Activated T-helper 2 cell treated with anti-CD3 and anti-CD28 coated beads, Interferon-gamma antibody, Interleukin-2, Interleukin-4, amounts not matched to agents 10 μg/mL and 5 μg/mL and 100 μg/mL, durations not matched to agents 14 hours and 24 hours and 36 hours (primary cell): ENCODE data around the gene USP12. TPM values are rescaled to one million over a fixed set of nuclear protein-coding genes. Genes with fewer than 3 reads are reported as not detected.
"Not testable (repeated sequence)": the region's sequence is repeated elsewhere in the genome, so short reads cannot be mapped to it uniquely, and the experiment has no call there.

Source experiments
- DNase-seq: peaks from one replicate; pipeline ENCODE4 v3.0.0; 2021; ENCODE audit warnings: low spot score
- H3K27ac Mint-ChIP-seq: one replicate; pipeline ENCODE4 v1.8.0; 2021; ENCODE audit warnings: mixed read lengths
- H3K27me3 Mint-ChIP-seq: one replicate; pipeline ENCODE4 v1.8.0; 2021; ENCODE audit warnings: low read depth, mixed read lengths
- H3K36me3 Mint-ChIP-seq: one replicate; pipeline ENCODE4 v1.8.0; 2021; ENCODE audit warnings: low read depth, mixed read lengths
- H3K4me1 Mint-ChIP-seq: one replicate; pipeline ENCODE4 v1.8.0; 2021; ENCODE audit warnings: low read depth, mixed read lengths
- H3K4me3 Mint-ChIP-seq: one replicate; pipeline ENCODE4 v1.8.0; 2021; ENCODE audit warnings: low read depth, mild to moderate bottlenecking, moderate library complexity, mixed read lengths
- H3K9me3 Mint-ChIP-seq: one replicate; pipeline ENCODE4 v1.8.0; 2021; ENCODE audit warnings: mixed read lengths
- intact Hi-C: fragments of 100-400 bp; cut with micrococcal nuclease; formaldehyde crosslinking; loops from one replicate; pipeline ENCODE4 v1.15.1; 2023
- total RNA-seq: library from RNA; stranded (reverse); gene quantifications from 2 replicates; pipeline ENCODE4 v1.2.3, GENCODE V29; 2022

USP12 gene
- total RNA-seq, 1 donor from 2014 or later: 40.8 TPM

DNA sequence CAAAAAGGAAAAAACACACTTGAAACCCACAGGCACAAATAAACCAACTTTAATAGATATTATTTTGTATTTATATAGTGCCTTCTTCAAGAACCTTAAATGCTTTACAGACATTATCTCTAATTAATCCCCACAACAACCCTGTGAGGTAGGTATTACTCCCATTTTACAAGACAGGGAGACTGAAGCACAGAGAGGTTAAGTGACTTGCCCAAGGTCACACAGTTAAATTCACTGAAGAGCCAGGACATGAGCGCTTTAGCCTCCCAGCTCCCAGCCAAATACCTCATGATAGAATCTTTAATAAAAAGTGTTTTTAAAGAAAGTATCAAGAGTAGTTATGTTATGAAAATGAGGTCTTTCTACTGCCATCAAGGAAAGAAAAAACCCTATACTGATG, 105.5 kb downstream of the USP12 start:
- Mint-ChIP-seq H3K36me3 (peaks cover 44% of the 10 kb centered on the region), H3K4me1 (peaks cover 11% of the 10 kb centered on the region)
- H3K27ac Mint-ChIP-seq, H3K9me3 Mint-ChIP-seq, H3K4me3 Mint-ChIP-seq, DNase-seq, intact Hi-C loops, H3K27me3 Mint-ChIP-seq: not testable (repeated sequence)

DNA sequence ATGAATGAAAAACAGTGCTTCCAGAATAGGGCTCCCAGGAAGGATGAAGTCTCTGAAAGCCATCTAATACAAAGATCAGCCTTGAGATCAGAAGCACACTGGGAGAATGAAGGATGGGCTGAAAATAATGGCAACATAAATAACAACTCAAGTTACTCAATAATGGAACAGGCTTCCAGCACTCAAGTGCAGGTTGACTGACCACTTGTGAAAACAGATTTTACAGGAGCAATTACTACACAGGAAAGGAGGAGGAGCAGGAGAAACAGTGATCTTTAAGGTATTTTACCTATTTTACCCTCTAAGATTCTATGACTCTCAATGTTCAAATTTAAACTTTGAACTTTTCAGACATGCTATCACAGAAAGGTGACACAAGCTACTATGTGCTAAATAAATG, 106.0 kb downstream of the USP12 start:
- Mint-ChIP-seq H3K27ac (no peak overlapping the region), H3K4me3 (no peak overlapping the region), H3K27me3 (no peaks in the 10 kb centered on the region), H3K36me3 (peaks cover 41% of the 10 kb centered on the region), H3K9me3 (no peaks in the 10 kb centered on the region), H3K4me1 (peaks cover 11% of the 10 kb centered on the region)
- DNase-seq: no peak
- intact Hi-C loops: no loop called here

DNA sequence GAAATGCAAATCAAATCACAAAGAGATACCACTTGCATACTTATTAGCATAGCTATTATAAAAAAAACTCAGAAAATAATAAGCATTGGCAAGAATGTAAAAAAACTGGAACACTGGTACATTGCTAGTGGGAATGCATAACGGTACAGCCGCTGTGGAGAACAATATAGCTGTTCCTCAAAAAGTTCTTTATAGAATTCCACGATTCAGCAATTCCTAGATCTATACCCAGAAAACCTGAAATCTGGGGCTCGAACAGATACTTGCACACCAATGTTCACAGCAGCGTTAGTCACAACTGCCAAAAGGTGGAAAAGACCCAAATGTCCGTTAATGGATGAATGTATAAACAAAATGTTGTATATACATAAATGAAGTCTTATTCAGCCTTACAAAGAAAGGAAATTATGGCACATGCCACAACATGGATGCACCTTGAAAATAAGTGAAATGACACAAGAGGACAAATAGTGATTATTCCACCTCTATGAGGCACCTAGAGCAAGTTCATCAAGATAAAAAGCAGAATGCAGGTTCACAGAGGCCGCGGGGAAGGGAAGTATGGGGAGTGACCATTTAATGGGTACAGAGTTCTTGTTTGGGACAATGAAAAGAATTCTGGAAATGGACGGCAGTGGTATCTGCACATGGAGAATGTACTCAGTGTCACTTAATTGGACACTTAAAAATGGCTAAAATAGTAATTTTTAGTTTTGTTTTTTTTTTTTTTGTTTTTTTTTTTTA, 107.2 kb downstream of the USP12 start:
- Mint-ChIP-seq H3K27ac (no peak overlapping the region), H3K27me3 (no peaks in the 10 kb centered on the region), H3K36me3 (peaks cover 35% of the 10 kb centered on the region), H3K9me3 (no peaks in the 10 kb centered on the region), H3K4me1 (peaks cover 11% of the 10 kb centered on the region), H3K4me3 (no peak overlapping the region)
- DNase-seq: no peak
- intact Hi-C loops: no loop called here

DNA sequence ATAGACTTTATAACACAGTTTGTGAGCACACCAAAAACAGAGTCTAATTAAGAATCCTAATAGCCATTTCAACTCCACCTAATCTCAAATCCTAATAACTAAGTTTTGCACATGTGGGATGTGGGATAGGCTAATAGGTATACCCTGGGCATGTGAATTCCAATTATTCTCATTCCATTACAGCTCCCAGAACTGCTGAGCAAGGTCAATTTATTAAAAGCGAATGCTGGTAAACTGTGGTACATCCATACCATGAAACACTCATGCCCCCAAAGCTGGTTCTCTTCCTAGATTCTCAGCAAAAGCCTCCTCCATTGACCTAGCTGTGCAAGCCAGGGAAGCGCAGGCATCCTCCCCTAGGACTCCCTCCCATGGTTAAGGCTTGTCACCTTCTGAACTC, 113.8 kb downstream of the USP12 start:
- Mint-ChIP-seq H3K27ac (no peak overlapping the region), H3K4me3 (no peak overlapping the region), H3K36me3 (peaks cover 3% of the 10 kb centered on the region), H3K9me3 (no peaks in the 10 kb centered on the region), H3K4me1 (peaks cover 22% of the 10 kb centered on the region), H3K27me3 (no peaks in the 10 kb centered on the region)
- DNase-seq: no peak
- intact Hi-C loops: no loop called here

DNA sequence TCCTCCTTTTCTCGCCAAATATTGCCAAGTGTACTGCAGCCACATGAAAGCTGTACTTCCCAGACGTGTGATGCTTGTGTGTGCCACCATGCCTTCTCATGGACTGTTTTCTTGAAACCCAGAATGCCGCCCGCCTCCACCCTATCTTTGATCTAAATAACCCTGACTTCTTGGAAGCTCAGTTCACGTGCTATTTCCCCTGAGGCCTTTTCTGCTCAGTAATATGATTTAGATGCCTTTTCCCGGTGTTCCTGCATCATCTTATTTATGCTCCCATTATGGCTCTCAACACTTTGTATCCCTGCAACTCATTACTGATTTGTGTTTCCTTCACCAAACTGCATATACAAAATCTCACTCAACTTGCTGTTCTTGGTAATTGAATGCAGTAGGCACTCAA, 116.1 kb downstream of the USP12 start:
- Mint-ChIP-seq H3K4me1 (peaks cover 22% of the 10 kb centered on the region), H3K27ac (no peak overlapping the region), H3K27me3 (no peaks in the 10 kb centered on the region), H3K4me3 (no peak overlapping the region), H3K36me3 (no peaks in the 10 kb centered on the region), H3K9me3 (no peaks in the 10 kb centered on the region)
- intact Hi-C loops: no loop called here
- no peak for DNase-seq

DNA sequence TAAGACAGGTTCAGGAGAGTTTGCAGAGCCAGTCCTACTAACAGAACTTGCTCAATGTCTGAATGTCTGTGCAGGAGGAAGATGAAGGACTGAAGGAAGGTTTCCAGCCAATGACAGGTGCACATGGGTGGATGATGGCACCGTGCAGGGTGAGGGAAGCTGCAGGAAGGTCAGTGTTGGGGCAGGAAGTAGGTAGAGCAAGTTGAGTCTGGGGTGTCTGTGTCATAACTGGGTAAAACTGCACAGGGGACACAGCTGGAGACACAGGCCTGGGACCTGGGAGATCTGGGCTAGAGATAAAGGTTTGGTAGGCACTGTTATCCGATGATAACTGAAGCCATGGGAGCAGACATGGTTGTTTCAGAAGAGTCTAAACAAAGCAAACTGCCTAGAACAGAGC, 116.9 kb downstream of the USP12 start:
- Mint-ChIP-seq H3K36me3 (no peaks in the 10 kb centered on the region), H3K27me3 (no peaks in the 10 kb centered on the region), H3K27ac (no peak overlapping the region), H3K4me1 (peaks cover 22% of the 10 kb centered on the region), H3K9me3 (no peaks in the 10 kb centered on the region), H3K4me3 (no peak overlapping the region)
- intact Hi-C loops: no loop called here
- no peak for DNase-seq

DNA sequence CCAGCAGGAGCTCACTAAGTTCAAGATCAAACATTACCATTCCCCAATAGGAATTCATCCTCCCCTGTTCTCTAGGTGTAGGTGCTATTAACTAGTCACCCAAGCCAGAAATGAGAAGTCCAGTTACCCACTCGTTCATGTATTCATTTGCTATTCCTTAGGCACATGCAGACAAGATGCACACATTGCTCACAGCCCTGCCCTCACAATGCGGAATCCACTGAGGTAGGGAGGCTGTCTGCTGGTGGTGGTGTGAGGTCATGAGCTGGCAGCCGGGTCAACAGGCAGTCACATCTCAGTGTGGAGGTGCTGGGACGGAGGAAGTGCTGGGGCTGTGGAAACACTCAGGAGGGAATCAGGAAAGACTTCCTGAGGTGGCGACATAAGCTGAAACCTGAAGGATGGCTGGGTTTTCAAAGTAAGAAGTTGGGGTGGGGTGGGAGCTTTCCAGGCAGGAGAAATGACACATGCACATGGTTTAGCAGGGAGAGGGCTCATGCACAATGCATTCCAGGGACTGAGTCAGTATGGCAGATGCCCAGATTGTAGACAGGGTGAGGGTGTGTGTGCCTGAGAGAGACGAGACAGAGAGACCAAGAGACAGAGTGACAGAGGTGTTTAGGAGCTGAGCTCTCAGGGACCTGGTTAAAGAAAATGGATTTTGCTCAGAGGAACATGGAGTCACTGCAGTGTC, 117.6 kb downstream of the USP12 start:
- no peak overlapping the region for H3K4me3 Mint-ChIP-seq

DNA sequence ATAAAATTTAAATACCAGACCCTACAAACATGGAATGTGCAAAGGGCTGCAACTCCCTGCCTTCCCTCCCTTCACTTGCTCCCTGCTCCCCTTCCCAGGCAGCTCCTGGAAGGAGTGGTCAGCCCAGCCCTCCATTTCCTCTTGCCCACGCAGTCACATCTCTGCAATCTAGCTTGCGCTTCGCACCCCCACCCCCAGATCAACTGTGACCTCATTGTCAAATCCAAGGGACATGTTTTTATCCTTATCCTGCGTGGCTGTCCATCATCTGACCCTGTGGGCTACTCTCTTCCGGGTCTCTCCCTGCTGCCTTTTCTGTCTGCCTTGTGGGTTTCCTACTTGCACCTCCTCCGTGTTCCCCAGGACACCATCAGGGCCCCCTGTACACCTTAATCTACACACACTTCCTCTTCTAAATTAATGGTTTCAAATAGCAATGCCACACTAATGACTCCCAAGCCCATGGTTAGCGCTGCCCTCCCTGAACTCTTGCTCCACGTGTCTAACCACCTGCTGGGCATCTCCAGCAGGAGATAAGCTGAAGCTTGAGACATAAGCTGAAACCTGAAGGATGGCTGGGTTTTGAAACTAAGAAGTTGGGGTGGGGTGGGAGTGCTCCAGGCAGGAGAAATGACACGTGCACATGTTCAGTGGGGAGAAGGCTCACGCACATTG, 118.3 kb downstream of the USP12 start:
- H3K27ac Mint-ChIP-seq: no peak overlapping the region

More for the DNA sequence above, 117.6 kb downstream of the USP12 start:
- Mint-ChIP-seq H3K27ac (no peak overlapping the region), H3K9me3 (no peaks in the 10 kb centered on the region), H3K36me3 (no peaks in the 10 kb centered on the region), H3K27me3 (no peaks in the 10 kb centered on the region), H3K4me1 (peaks cover 22% of the 10 kb centered on the region)
- DNase-seq: no peak
- intact Hi-C loops: no loop called here

DNA sequence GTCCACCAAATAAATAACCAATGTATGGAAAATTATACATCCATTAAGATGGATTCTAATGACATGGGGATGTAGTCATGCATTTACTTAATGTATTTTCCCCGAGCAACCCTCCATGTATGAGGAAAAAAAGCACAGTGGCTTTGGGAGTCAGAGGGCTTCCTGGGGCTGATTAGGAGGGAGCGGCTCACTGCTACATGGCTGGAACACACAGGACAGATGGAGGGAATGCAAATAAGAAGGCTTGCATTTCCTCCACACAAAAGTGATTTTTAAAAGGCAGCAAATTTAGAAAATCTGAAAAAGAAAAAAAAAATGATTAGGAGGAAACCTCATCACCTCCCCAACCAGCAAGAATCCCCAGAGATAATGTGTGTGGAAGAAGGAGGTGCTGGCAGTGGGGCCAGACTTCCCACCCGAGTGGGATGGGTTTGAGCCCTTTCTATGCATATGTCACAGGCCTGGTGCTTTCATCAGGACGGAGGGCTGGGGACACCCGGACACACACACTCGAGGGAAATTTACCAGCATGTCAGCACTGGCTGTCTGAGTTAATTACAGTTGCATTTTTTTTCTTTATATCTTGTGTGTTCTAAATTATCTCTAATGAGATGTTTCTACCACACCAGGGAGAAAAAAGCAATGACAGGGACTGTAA, 118.9 kb downstream of the USP12 start:
- Mint-ChIP-seq H3K27me3 (no peaks in the 10 kb centered on the region), H3K4me3 (no peak overlapping the region), H3K27ac (no peak overlapping the region), H3K36me3 (no peaks in the 10 kb centered on the region), H3K9me3 (no peaks in the 10 kb centered on the region), H3K4me1 (peaks cover 22% of the 10 kb centered on the region)
- no peak for DNase-seq
- intact Hi-C loops: no loop called here

More for the DNA sequence above, 118.3 kb downstream of the USP12 start:
- Mint-ChIP-seq H3K4me3 (no peak overlapping the region), H3K27me3 (no peaks in the 10 kb centered on the region), H3K36me3 (no peaks in the 10 kb centered on the region), H3K9me3 (no peaks in the 10 kb centered on the region), H3K4me1 (peaks cover 22% of the 10 kb centered on the region)
- no peak for DNase-seq
- intact Hi-C loops: no loop called here

DNA sequence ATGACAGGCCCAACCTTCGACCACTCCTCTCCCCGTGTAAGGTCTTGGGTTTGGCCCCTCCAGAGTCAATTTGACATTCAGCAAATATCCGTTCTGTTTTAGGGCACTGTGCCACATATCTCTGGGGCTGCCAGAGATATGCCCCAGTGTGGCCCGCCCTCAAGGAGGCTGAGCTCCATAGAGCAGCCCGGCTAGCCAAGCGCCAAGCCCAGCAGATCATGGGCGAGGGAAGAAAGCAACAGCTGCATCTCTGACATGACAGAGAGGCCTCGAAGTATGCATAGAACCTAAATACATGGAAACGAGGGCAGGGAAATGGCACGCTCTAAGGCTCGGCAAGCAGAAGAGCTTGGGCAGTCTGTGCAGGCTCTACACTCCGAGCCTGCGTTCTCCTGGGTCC, 124.5 kb downstream of the USP12 start:
- no peak overlapping the region for H3K4me3 Mint-ChIP-seq
- peaks cover 28% of the 10 kb centered on the region for H3K4me1 Mint-ChIP-seq
- intact Hi-C loops: loop anchor here (10.0 kb wide), 1 partner anchor 208 kb away; the partner anchor contains the start of gene RPL21
- H3K36me3 Mint-ChIP-seq: no peaks in the 10 kb centered on the region
- H3K27ac Mint-ChIP-seq: no peak overlapping the region
- DNase-seq: no peak
- no peaks in the 10 kb centered on the region for H3K9me3 Mint-ChIP-seq
- H3K27me3 Mint-ChIP-seq: no peaks in the 10 kb centered on the region

DNA sequence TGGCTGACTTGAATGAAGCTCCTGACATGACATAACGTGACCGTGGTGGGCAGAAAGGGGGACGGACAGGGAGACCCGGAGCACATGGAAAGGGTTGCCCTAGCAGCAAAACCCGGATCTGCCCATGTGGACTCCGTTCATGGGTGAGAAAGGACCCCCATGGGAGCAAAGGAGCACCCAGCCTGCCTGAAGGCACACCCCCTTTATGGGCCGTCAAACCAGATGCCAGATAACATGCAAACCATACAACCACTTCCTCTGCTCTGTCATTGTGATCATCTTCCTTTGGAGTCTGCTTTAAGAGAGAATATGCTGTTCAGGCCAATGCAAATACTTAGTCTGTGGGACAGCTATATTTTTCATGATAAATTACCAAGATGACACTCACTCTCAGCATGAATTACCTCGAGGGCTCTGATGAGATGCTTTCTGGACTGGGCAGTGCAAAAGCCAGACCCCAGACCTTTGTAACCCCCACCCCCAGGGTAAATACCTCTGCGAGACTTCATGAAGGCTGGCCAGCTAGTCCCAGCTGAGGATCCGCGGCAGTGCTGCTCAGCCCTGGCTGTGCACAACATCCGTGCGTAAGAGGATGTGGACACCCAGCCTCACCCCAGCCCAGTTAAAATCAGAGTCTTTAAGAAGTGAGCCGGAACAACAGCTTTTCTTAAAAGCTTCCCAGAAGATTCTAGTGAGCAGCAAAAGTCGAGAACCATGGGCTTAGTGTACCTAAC, 126.6 kb downstream of the USP12 start:
- Mint-ChIP-seq H3K9me3 (no peaks in the 10 kb centered on the region), H3K36me3 (no peaks in the 10 kb centered on the region), H3K4me3 (no peak overlapping the region), H3K27ac (peak overlapping the region; percentile 4), H3K27me3 (no peaks in the 10 kb centered on the region), H3K4me1 (peaks cover 28% of the 10 kb centered on the region)
- intact Hi-C loops: loop anchor here (10.0 kb wide), 1 partner anchor 210 kb away; the partner anchor contains the start of gene RPL21
- DNase-seq: peak; percentile 26

DNA sequence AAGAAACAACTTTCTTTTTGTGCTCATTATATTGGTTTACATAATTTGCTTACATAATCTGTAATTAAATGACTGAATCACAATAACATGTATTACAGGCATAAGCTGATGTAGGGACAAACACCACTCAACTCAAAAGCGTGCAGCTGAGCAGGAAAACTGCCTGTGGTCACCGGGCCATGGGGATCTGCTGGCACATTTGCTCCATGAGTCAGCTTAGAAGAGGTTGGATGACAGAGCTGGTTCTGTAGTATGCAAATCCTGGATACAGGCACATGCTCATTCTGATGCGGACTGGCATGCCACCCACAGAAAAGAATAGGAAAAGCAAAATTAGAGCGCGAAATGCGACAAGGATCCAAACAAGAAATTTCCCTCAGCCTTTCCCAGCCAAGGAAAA, 128.6 kb downstream of the USP12 start:
- Mint-ChIP-seq H3K27ac (no peak overlapping the region), H3K9me3 (no peaks in the 10 kb centered on the region), H3K4me3 (no peak overlapping the region), H3K27me3 (no peaks in the 10 kb centered on the region), H3K4me1 (peaks cover 28% of the 10 kb centered on the region), H3K36me3 (no peaks in the 10 kb centered on the region)
- DNase-seq: no peak
- intact Hi-C loops: loop anchor here (10.0 kb wide), 1 partner anchor 212 kb away; the partner anchor contains the start of gene RPL21
